Common myeloid progenitor, CD34-positive (primary cell): ENCODE results near the gene EDC3.

Experiments used
- CTCF ChIA-PET: fragments of 350-600 bp; sonication (Branson Sonifier 250); formaldehyde crosslinking; loops from one replicate; lab custom pipeline; 2021; ENCODE audit warnings: antibody characterized with exemption; lab: Charles Lee
- POLR2A ChIA-PET: fragments of 350-600 bp; sonication (Branson Sonifier 250); formaldehyde crosslinking; loops from one replicate; lab custom pipeline; 2021; ENCODE audit warnings: antibody characterized with exemption; lab: Charles Lee
- DNase-seq, 3 donors: peaks; one replicate each; pipeline versions ENCODE4 v3.0.0 to v3.0.0-alpha.2; 2013
- H3K27ac ChIP-seq, 2 experiments: 1 replicate in 1 of 2; 2 replicates in 1 of 2; pipeline ENCODE4 v1.7.0; 2013; ENCODE audit warnings: inconsistent platforms in 2 of 2, low read length in 2 of 2, mild to moderate bottlenecking in 2 of 2, low read depth in 1 of 2, moderate library complexity in 1 of 2; ENCODE audit not compliant: severe bottlenecking in 2 of 2, insufficient read depth in 1 of 2, poor library complexity in 1 of 2
- H3K27me3 ChIP-seq, 5 experiments: replicated peaks in 2 of 5; 1 replicate in 3 of 5; 2 replicates in 2 of 5; pipeline versions ENCODE4 v1.6.1 to v1.7.0; 2013; ENCODE audit warnings: low read length in 4 of 5, mild to moderate bottlenecking in 2 of 5, moderate library complexity in 2 of 5, inconsistent platforms in 1 of 5; ENCODE audit not compliant: insufficient read depth in 5 of 5, control insufficient read depth in 4 of 5
- H3K36me3 ChIP-seq, 4 experiments: 1 replicate in 2 of 4; 2 replicates in 2 of 4; pipeline versions ENCODE4 v1.6.1 to v1.7.0; 2013; ENCODE audit warnings: low read length in 3 of 4, control low read depth in 1 of 4, mild to moderate bottlenecking in 1 of 4; ENCODE audit not compliant: control insufficient read depth in 4 of 4, insufficient read depth in 4 of 4
- H3K4me1 ChIP-seq, 4 experiments: 1 replicate in 3 of 4; 2 replicates in 1 of 4; pipeline versions ENCODE4 v1.6.1 to v1.7.1; 2013; ENCODE audit warnings: low read length in 3 of 4, mild to moderate bottlenecking in 3 of 4, control low read depth in 1 of 4, inconsistent platforms in 1 of 4, moderate library complexity in 1 of 4; ENCODE audit not compliant: control insufficient read depth in 4 of 4, insufficient read depth in 4 of 4; ENCODE audit errors: control extremely low read depth in 1 of 4
- H3K4me3 ChIP-seq, 7 experiments: 1 replicate in 4 of 7; 2 replicates in 3 of 7; pipeline versions ENCODE4 v1.5.1 to v1.7.0; 2013; ENCODE audit warnings: mild to moderate bottlenecking in 7 of 7, low read length in 6 of 7, moderate library complexity in 6 of 7, inconsistent platforms in 2 of 7, low read depth in 2 of 7, control low read depth in 1 of 7; ENCODE audit not compliant: insufficient read depth in 4 of 7, control insufficient read depth in 1 of 7; ENCODE audit errors: extremely low read depth in 1 of 7
- H3K9me3 ChIP-seq, 5 experiments: 1 replicate in 4 of 5; 2 replicates in 1 of 5; pipeline versions ENCODE4 v1.6.1 to v1.7.1; 2013; ENCODE audit warnings: low read length in 4 of 5, mild to moderate bottlenecking in 2 of 5, inconsistent platforms in 1 of 5, low read depth in 1 of 5, moderate library complexity in 1 of 5; ENCODE audit not compliant: control insufficient read depth in 4 of 5, insufficient read depth in 2 of 5; ENCODE audit errors: control extremely low read depth in 1 of 5
- WGBS: methylation state at CpG from one replicate; pipeline ENCODE4 v1.1.5; 2013; ENCODE audit not compliant: insufficient coverage; 5-methylcytosine and 5-hydroxymethylcytosine counted together

EDC3 gene

GRCh38 chr15:74725225-74725774, 29.5 kb upstream of the EDC3 start, which contains the start of gene CYP1A1:
CYP1A1 (minus strand) TSS chr15:74725528; CDS start chr15:74723097, 2,431 bp downstream.
- Histone ChIP-seq H3K4me3 (peak within 1 kb of the TSS; percentile 28 to 77 (median 61)), H3K36me3 (no peaks in the 10 kb centered on the region), H3K4me1 (peaks cover 0 to 22% (median 18%) of the 10 kb centered on the region in 4 experiments), H3K27me3 (peaks cover 2 to 35% (median 10%) of the 10 kb centered on the region in 5 experiments), H3K9me3 (no peaks in the 10 kb centered on the region), H3K27ac (peak within 1 kb of the TSS in 1 of 2 experiments; percentile 25)
- peak in 2 of 3 donors; percentile 15 to 27 for DNase-seq
- CTCF ChIA-PET = interaction anchor here (0.8 to 3.1 kb wide), 4 partner anchors 10 to 92 kb away, joined by 3 to 10 read pairs (median 4); no protein-coding TSS in a partner anchor
- WGBS = 0% methylated on average over 2 of the region's 10 CpGs
- POLR2A ChIA-PET = no interaction called here

- DNase-seq = no peak
- Histone ChIP-seq H3K36me3 (no peaks in the 10 kb centered on the region), H3K27me3 (peaks cover 2 to 35% (median 10%) of the 10 kb centered on the region in 5 experiments), H3K4me1 (peaks cover 0 to 22% (median 16%) of the 10 kb centered on the region in 4 experiments), H3K4me3 (no peak overlapping the region), H3K27ac (no peak overlapping the region), H3K9me3 (no peaks in the 10 kb centered on the region)
- POLR2A ChIA-PET = no interaction called here
- CTCF ChIA-PET = interaction anchor here (0.8 to 3.1 kb wide), 5 partner anchors 9 to 92 kb away, joined by 3 to 10 read pairs (median 4); no protein-coding TSS in a partner anchor
Measured at GRCh38 chr15:74724570-74725224, 28.9 kb upstream of the EDC3 start.

GRCh38 chr15:74723754-74724334, 28.0 kb upstream of the EDC3 start:
- POLR2A ChIA-PET = no interaction called here
- peaks cover 2 to 35% (median 10%) of the 10 kb centered on the region in 5 experiments for H3K27me3 ChIP-seq

GRCh38 chr15:74723187-74723586, 27.4 kb upstream of the EDC3 start:
- POLR2A ChIA-PET = no interaction called here
- CTCF ChIA-PET = interaction anchor here (1.0 to 3.1 kb wide), 3 partner anchors 8 to 65 kb away, joined by 3 to 10 read pairs (median 3); no protein-coding TSS in a partner anchor
- no peak overlapping the region for H3K27ac ChIP-seq
- no peaks in the 10 kb centered on the region for H3K36me3 ChIP-seq
- no peak for DNase-seq
- H3K4me3 ChIP-seq = no peak overlapping the region
- WGBS = 90% methylated on average over 1 of the region's 1 CpG
- no peaks in the 10 kb centered on the region for H3K9me3 ChIP-seq
- peaks cover 0 to 22% (median 16%) of the 10 kb centered on the region in 4 experiments for H3K4me1 ChIP-seq
- H3K27me3 ChIP-seq = peaks cover 2 to 35% (median 10%) of the 10 kb centered on the region in 5 experiments

More at GRCh38 chr15:74723754-74724334, 28.0 kb upstream of the EDC3 start:
- CTCF ChIA-PET = interaction anchor here (0.8 to 3.1 kb wide), 5 partner anchors 8 to 64 kb away, joined by 3 to 10 read pairs (median 3); no protein-coding TSS in a partner anchor
- H3K9me3 ChIP-seq = no peaks in the 10 kb centered on the region
- WGBS = no CpG with 5 or more reads among the region's 1 CpG
- H3K4me1 ChIP-seq = peaks cover 0 to 22% (median 16%) of the 10 kb centered on the region in 4 experiments
- H3K4me3 ChIP-seq = no peak overlapping the region
- no peak overlapping the region for H3K27ac ChIP-seq
- DNase-seq = peak; percentile 50 to 76 (median 74)
- no peaks in the 10 kb centered on the region for H3K36me3 ChIP-seq

GRCh38 chr15:74722591-74722990, 26.8 kb upstream of the EDC3 start:
- Histone ChIP-seq H3K9me3 (no peaks in the 10 kb centered on the region), H3K36me3 (no peaks in the 10 kb centered on the region), H3K4me3 (no peak overlapping the region), H3K27me3 (peaks cover 2 to 31% (median 10%) of the 10 kb centered on the region in 5 experiments), H3K4me1 (peaks cover 0 to 22% (median 16%) of the 10 kb centered on the region in 4 experiments), H3K27ac (no peak overlapping the region)
- 98% methylated on average over 11 of the region's 13 CpGs for WGBS
- CTCF ChIA-PET = no interaction called here
- POLR2A ChIA-PET = no interaction called here
- DNase-seq = no peak

- Histone ChIP-seq H3K9me3 (no peaks in the 10 kb centered on the region), H3K4me1 (no peaks in the 10 kb centered on the region), H3K36me3 (no peaks in the 10 kb centered on the region), H3K27ac (no peak overlapping the region), H3K4me3 (no peak overlapping the region), H3K27me3 (peaks cover 0 to 2% (median 0%) of the 10 kb centered on the region in 5 experiments)
- DNase-seq = no peak
- WGBS = 100% methylated on average over 2 of the region's 5 CpGs
- ChIA-PET CTCF (interaction anchor here (3.0 kb wide), 1 partner anchor 8 kb away, joined by 10 read pairs; the partner anchor contains the start of gene CYP1A1), POLR2A (no interaction called here)
Measured at GRCh38 chr15:74716651-74717050, 20.8 kb upstream of the EDC3 start.
